A673 (cell line): ENCODE measurements around the gene SORL1-AS1.
"Not testable (repeated sequence)": the region's sequence is repeated elsewhere in the genome, so short reads cannot be mapped to it uniquely, and the experiment has no call there.

Experiments
- EZH2 ChIP-seq: fragments of 200-600 bp; sonication (generic); IDR thresholded peaks from 2 replicates; pipeline ENCODE4 v1.6.1; 2017; ENCODE audit warnings: borderline replicate concordance, low read depth, mild to moderate bottlenecking, mixed read lengths, antibody characterized with exemption, low read length; ENCODE audit not compliant: poor library complexity, severe bottlenecking
- TF ChIP-seq, protein P1 (sequence below): fragments of 300-800, 200-600 bp; sonication (generic); conservative IDR thresholded peaks from 2 replicates; pipeline ENCODE4 v1.5.1; 2017; ENCODE audit warnings: low read depth, mild to moderate bottlenecking, antibody characterized with exemption, low read length, moderate library complexity, mixed read lengths

GRCh38 chr11:121410041-121410440 is 42.7 kb downstream of the SORL1-AS1 start:
- TF ChIP-seq, protein P1, sequence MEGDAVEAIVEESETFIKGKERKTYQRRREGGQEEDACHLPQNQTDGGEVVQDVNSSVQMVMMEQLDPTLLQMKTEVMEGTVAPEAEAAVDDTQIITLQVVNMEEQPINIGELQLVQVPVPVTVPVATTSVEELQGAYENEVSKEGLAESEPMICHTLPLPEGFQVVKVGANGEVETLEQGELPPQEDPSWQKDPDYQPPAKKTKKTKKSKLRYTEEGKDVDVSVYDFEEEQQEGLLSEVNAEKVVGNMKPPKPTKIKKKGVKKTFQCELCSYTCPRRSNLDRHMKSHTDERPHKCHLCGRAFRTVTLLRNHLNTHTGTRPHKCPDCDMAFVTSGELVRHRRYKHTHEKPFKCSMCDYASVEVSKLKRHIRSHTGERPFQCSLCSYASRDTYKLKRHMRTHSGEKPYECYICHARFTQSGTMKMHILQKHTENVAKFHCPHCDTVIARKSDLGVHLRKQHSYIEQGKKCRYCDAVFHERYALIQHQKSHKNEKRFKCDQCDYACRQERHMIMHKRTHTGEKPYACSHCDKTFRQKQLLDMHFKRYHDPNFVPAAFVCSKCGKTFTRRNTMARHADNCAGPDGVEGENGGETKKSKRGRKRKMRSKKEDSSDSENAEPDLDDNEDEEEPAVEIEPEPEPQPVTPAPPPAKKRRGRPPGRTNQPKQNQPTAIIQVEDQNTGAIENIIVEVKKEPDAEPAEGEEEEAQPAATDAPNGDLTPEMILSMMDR: not testable (repeated sequence)
- TF ChIP-seq EZH2: not testable (repeated sequence)
